ENCODE measurements around the gene PRDM15. TPM values are rescaled to one million over a fixed set of nuclear protein-coding genes. Genes with fewer than 3 reads are reported as not detected.
A peak's percentile ranks its signal among the peaks of the same experiment; 100 is the strongest.

The PRDM15 gene
- total RNA-seq, 1 experiment from 2014 or later = 9.9 TPM

DNA sequence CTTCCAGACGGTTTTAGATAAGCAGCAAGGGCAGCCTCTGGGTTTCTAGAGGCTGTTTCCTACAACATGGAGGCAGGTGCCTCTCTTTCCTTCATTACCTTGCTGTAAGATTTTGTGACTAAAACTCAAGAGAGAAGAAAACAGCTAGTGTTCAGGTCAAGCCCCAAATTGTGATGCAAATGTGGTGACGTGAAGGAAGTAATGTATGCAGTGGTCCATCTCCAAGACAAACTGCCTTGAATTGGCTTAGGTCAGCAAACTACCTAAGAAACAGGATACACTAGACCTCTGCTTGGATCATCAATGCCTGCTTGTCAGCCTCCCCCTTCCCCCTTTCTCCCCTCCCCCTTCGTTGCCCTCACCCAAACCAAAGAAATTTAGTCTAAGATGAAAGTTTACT is 83.4 kb downstream of the PRDM15 start:
- WGBS (ENCODE audit: extremely low coverage, insufficient read length, low lambda C conversion rate) = no CpG with 5 or more reads among the region's 3 CpGs
- Mint-ChIP-seq H3K4me1 (peaks cover 14 to 15% of the 10 kb centered on the region in 2 experiments), H3K4me3 (no peak overlapping the region)

More for the DNA sequence above, 83.4 kb downstream of the PRDM15 start:
- Histone ChIP-seq H3K79me1 (ENCODE audit: insufficient read depth, low read depth, low read length, poor library complexity, severe bottlenecking) (no peaks in the 10 kb centered on the region), H4K8ac (replicated peaks; ENCODE audit: insufficient read length, low read depth, low read length) (no peak overlapping the region), H2BK120ac (ENCODE audit: low read depth, low read length, poor library complexity, severe bottlenecking) (no peak overlapping the region), H3K23me2 (ENCODE audit: insufficient read length, low read depth, low read length, poor library complexity, severe bottlenecking) (no peaks in the 10 kb centered on the region), H4K91ac (ENCODE audit: insufficient read length, low read depth, low read length) (no peak overlapping the region), H3K4me2 (ENCODE audit: insufficient read depth, insufficient read length, low read length) (no peak overlapping the region), H2BK5ac (ENCODE audit: insufficient read length, low read length) (no peak overlapping the region), H3K56ac (ENCODE audit: insufficient read length, low read depth, low read length) (no peak overlapping the region), H3K4me1 (ENCODE audit: insufficient read depth, low read length) (no peaks in the 10 kb centered on the region), H3K79me2 (ENCODE audit: insufficient read depth, low read length) (0 out of 2 replicates have a peak, but pooled peaks cover 2% of the 10 kb centered on the region), H4K5ac (ENCODE audit: insufficient read length, low read depth, low read length) (no peak overlapping the region), H3K27me3 (ENCODE audit: insufficient read depth, low read length) (no peaks in the 10 kb centered on the region), H4K20me1 (ENCODE audit: control insufficient read depth, insufficient read depth, insufficient read length) (no peaks in the 10 kb centered on the region), H2AK5ac (ENCODE audit: insufficient read length, low read length) (no peak overlapping the region), H3K23ac (ENCODE audit: insufficient read length, low read depth, low read length) (no peak overlapping the region), H2AFZ (ENCODE audit: low read length) (no peak overlapping the region), H3K27ac (ENCODE audit: insufficient read length, low read depth, low read length) (no peak overlapping the region), H3T11ph (ENCODE audit: low read length) (no peak overlapping the region), H3K9ac (ENCODE audit: extremely low read depth, insufficient read length, low read length) (no peak overlapping the region), H3K18ac (ENCODE audit: insufficient read length, low read depth, low read length) (no peak overlapping the region), H3K14ac (ENCODE audit: insufficient read depth, low read length) (no peak overlapping the region), H3K4ac (ENCODE audit: low read depth, low read length) (no peak overlapping the region), H3K9me3 (ENCODE audit: control insufficient read depth, low read depth, low read length) (peaks cover 11% of the 10 kb centered on the region), H2BK20ac (ENCODE audit: low read depth, low read length, poor library complexity, severe bottlenecking) (no peak overlapping the region), H2BK12ac (ENCODE audit: insufficient read length, low read depth, low read length) (no peak overlapping the region), H2BK15ac (ENCODE audit: low read depth, low read length) (no peak overlapping the region)
- H3K27me3 Mint-ChIP-seq (ENCODE audit: low read depth) = peaks cover 11% of the 10 kb centered on the region
- TF ChIP-seq, protein P1, sequence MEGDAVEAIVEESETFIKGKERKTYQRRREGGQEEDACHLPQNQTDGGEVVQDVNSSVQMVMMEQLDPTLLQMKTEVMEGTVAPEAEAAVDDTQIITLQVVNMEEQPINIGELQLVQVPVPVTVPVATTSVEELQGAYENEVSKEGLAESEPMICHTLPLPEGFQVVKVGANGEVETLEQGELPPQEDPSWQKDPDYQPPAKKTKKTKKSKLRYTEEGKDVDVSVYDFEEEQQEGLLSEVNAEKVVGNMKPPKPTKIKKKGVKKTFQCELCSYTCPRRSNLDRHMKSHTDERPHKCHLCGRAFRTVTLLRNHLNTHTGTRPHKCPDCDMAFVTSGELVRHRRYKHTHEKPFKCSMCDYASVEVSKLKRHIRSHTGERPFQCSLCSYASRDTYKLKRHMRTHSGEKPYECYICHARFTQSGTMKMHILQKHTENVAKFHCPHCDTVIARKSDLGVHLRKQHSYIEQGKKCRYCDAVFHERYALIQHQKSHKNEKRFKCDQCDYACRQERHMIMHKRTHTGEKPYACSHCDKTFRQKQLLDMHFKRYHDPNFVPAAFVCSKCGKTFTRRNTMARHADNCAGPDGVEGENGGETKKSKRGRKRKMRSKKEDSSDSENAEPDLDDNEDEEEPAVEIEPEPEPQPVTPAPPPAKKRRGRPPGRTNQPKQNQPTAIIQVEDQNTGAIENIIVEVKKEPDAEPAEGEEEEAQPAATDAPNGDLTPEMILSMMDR (conservative IDR thresholded peaks at IDR 0.05) = no peak
- H3K9me3 Mint-ChIP-seq = peaks cover 24 to 29% of the 10 kb centered on the region in 2 experiments
- H3K27ac Mint-ChIP-seq = peak overlapping the region in 1 of 3 experiments; percentile 84; a peak in 1 of 7 replicates
- H3K36me3 Mint-ChIP-seq (ENCODE audit: insufficient read depth in 1 of 3, low read depth in 3 of 3) = peaks cover 16 to 42% (median 29%) of the 10 kb centered on the region in 3 experiments
- no peak for DNase-seq

All from H9 (cell line).